GM19099 (cell line): ENCODE measurements around the gene ILDR2.

ENCODE experiments used
- POLR2A ChIP-seq: IDR thresholded peaks from 3 replicates; pipeline ENCODE4 v1.6.1; 2011; ENCODE audit warnings: low read depth; ENCODE audit not compliant: insufficient read length; ENCODE audit errors: extremely low read depth

ILDR2 gene

GRCh38 chr1:166947398-166948043 lies 27.8 kb downstream of the ILDR2 start:
- TF ChIP-seq POLR2A: no peak

DNA sequence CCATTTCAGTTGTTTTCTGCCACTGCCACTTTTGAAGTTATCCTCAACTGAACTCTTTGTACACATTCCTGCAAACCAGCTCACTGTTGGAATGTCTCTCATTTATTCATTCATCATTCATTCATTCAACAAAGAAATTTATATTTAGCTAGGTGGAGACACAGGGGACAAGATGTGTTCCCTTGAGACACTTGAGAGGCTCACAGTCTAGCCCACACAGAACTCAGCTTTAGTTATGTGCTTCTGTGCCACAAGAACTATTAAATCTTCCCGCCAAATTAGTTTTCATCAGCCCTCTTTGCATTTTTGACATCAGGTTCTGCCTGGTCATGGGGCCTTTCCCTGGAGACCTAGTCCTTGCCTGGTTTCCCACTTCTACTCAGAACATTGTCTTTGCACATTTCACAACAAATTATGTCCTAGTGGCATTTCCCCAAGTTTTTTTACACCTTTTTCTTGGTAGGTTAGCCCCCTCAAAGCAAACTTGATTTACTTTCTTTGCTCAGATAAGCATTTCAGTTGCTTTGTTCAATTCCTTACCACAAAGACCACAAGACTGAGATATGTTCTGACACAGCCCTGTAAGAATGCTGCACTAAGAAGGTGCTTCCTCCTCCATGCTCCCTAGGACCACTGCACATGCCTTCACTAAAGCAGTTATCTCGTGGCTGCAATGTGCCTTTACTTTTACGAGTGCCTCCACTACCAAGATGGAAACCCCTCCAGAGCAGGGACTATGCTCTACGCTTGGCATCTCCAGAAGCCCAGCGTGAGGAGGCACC lies 31.0 kb downstream of the ILDR2 start:
- no peak for TF ChIP-seq POLR2A

DNA sequence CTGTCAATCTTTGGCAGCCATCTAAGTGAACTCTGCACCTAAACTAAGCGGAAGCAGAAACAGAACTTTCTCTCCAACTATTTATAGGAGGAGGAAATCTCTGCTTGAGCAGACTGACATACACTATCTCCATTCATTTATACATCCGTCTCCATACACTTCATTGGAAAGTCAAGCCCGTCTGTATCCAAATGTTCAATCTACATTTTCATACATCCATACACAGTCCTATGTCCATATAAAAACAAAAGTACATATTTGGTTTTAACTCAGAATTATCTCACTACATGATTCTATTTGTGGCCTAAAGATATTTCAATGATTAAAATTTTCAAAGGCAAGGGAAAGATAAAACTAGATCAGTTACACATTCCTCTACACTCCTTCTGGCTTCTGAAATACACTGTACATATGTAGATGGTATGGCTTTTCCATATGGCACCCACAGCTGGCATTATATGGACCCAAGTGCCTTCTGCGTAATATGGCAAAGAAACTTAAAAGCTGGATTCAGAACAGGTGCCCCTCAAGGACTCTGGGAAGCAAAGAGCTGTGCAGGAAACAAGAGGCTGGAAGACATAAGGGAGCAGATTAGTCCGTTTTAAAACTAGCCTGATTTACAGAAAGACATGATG lies 35.5 kb downstream of the ILDR2 start:
- TF ChIP-seq POLR2A: no peak

- no peak for TF ChIP-seq POLR2A
Observed at GRCh38 chr1:166937962-166938361, 37.4 kb downstream of the ILDR2 start.

DNA sequence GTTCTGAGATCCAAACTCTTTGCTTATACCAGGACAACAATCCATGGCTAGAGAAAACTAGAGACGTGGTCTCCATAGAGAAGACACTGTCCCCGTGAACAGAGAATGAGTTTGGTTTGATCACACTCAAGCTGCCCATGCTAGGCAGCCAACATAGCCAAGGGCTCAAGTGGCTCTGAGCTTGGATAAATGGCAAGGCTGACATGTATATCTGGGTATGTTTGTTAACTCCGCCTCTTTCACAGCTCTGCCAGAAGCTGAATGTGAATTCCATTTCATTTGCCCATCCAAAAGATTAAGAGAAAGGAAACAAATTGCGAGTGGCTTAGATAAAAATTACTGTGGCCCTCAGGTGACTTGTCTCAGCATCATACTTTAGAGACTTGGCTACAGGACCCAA lies 38.0 kb downstream of the ILDR2 start:
- TF ChIP-seq POLR2A: no peak

DNA sequence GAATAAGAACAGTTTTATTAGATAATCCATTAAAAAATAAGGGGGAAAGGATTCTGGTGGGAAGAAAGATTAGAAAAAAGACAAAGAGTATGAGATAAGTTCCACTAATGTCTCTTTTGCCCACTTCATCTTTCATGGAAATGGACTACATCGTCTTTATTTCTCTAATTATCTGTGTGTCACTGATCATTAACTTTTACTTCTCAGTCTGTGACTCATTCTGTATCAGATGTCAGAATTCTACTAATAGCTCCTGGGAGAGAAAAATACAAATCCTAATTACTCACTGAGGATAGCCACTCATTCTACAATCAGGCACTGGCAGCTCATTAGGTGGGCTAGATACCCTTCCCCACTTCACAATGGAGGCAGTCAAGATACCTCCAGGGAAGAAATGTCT lies 41.7 kb downstream of the ILDR2 start:
- TF ChIP-seq POLR2A: no peak

DNA sequence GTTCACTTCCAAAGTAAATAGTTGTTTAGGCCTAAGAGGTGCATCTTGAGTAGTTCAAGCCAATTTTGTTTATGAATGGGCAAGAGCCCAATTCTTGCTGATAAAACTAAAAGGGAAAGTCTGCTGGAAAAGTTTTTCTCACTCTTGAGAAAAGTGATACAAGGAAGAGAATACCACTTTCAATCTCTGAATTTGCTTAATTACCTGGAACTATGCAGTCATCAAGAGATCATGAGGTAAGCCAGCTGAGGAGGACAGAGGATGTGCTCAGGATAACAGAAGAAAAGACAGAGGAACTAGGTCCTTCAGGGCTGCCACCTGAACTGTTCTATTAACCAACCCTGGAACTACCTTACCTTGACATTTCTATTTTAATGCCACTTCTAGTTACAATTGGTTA lies 42.2 kb downstream of the ILDR2 start:
- no peak for TF ChIP-seq POLR2A

GRCh38 chr1:166929911-166930310 lies 45.4 kb downstream of the ILDR2 start:
- no peak for TF ChIP-seq POLR2A

DNA sequence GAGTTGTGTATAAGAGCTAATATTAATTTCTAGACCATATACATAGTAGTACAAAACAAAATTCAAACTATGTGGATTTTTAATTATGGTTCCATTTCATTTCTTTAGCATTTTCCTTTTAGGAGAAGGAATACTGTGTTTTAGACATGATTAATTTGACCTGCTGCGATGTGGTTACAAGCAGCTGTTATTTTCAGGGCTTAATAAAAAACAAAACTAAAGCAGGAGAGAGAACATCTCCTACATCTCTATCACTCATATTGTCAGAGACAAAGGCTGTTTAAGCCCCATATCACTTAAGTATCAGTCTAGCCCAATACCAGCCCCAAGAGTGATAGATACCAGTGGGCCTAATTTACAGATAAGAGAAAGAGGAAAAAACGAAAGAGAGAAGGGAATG lies 47.6 kb downstream of the ILDR2 start:
- TF ChIP-seq POLR2A: no peak

DNA sequence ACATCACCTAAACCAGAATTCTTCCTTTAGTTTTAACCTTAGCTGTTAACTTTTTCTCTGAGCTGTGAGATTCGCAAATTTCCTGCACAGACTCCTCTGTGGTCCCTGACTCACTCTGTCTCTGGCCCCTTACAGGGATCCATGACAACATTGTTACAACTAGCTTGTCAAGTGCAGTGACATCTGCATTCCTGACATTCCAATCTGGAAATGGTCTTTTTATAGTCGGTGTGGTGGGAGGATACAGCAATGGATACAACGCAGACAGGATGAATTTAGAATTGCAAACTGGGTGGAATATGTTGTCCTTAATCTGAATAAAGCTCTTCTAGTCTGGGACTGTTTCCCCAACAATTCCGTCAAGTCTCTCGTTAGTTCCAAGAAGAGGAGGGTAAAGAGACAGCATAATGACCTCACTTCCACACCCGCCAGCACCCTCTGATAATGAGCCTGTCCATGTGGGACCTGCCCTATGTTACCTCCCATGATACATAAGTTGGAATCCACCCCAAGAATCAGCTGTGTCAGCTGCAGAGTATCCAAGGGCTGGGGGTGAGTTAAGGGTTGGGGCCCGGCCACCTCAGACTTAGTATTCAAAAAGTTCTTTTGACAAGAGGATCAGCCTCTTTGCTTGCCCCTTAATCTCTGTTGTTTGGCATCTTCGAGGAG lies 49.4 kb downstream of the ILDR2 start:
- TF ChIP-seq POLR2A: no peak

DNA sequence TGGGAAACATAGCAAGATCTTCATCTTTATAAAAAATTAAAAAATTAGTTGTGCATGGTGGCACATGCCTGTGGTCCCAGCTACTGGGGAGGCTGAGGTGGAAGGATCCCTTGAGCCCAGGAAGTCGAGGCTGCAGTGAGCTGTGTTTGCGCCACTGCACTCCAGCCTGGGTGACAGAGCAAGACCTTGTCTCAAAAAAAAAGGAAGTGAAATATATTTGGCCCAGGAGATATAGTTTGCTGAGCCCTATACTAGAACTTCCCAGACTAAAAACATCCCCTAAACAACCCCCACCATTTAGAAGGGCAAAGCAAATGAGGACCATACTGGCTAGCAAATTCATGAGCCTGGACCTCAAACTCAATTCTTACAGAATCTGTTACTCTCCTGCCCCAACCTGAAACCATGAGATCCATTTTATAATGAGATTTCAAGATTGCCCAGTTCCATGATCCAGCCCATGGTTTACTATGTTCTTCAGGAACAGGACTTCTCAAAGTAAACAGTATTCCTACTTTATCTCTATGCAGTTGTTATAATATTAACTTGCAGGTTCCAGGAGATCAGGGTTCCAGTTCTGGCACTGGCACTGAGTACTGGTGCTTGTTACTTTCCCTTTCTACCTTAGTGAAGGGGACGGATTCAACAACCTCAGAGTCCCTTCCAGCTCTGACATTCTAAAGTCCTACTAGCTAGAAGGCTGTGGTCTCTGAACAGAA lies 50.4 kb downstream of the ILDR2 start:
- no peak for TF ChIP-seq POLR2A

GRCh38 chr1:166920561-166921475 lies 54.5 kb downstream of the ILDR2 start:
- no peak for TF ChIP-seq POLR2A

GRCh38 chr1:166918956-166919316 lies 56.4 kb downstream of the ILDR2 start:
- TF ChIP-seq POLR2A: no peak
